ENCODE results near the gene CD300A.

DNA sequence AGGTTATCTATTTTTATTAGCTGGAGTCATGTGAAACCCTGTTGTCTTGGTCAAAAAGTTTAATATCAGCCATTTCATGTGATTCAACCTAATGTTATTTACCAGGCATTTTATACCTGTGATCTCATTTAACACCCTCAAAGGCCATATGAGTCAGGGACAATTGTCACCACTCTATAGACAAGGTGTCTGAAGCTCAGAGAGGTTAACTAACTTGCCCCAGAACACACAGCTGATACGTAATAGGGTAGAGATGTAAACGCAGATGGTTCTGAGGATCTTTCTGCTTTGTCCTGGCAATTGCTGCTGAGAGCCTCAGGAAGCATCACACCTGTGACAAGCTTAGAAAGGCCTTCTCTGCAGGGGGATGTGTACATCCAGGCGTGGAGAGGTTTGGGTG lies 4.9 kb downstream of the CD300A start:
- TF ChIP-seq, protein P1, sequence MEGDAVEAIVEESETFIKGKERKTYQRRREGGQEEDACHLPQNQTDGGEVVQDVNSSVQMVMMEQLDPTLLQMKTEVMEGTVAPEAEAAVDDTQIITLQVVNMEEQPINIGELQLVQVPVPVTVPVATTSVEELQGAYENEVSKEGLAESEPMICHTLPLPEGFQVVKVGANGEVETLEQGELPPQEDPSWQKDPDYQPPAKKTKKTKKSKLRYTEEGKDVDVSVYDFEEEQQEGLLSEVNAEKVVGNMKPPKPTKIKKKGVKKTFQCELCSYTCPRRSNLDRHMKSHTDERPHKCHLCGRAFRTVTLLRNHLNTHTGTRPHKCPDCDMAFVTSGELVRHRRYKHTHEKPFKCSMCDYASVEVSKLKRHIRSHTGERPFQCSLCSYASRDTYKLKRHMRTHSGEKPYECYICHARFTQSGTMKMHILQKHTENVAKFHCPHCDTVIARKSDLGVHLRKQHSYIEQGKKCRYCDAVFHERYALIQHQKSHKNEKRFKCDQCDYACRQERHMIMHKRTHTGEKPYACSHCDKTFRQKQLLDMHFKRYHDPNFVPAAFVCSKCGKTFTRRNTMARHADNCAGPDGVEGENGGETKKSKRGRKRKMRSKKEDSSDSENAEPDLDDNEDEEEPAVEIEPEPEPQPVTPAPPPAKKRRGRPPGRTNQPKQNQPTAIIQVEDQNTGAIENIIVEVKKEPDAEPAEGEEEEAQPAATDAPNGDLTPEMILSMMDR (IDR thresholded peaks at IDR 0.05): no peak
- TF ChIP-seq POLR2A (IDR thresholded peaks at IDR 0.05): no peak

Data from esophagus squamous epithelium (tissue), 4 donors.